ENCODE data around the gene PCED1A. TPM values are rescaled to one million over a fixed set of nuclear protein-coding genes. Genes with fewer than 3 reads are reported as not detected.

PCED1A gene
- total RNA-seq, 5 donors from 2014 or later (not counting 1 experiment from before 2014, with no cell fraction given): 65.1 to 111 (median 95.2) TPM

- Mint-ChIP-seq H3K36me3 (peaks cover 7% of the 10 kb centered on the region), H3K27ac (no peak overlapping the region), H3K4me3 (no peak overlapping the region), H3K9me3 (no peaks in the 10 kb centered on the region), H3K27me3 (no peaks in the 10 kb centered on the region), H3K4me1 (peaks cover 30 to 32% (median 32%) of the 10 kb centered on the region in 3 donors)
- ChIA-PET POLR2A (no interaction called here), CTCF (no interaction called here)
- Histone ChIP-seq H3K4me1 (ENCODE audit: control insufficient read depth in 1 of 2, extremely low read depth in 1 of 2, insufficient read depth in 2 of 2, low read length in 2 of 2) (peaks cover 2 to 13% of the 10 kb centered on the region in 2 experiments), H3K27ac (ENCODE audit: low read length) (no peak overlapping the region), H3K4me3 (ENCODE audit: control insufficient read depth in 1 of 2, extremely low read depth in 1 of 2, low read length in 1 of 2) (no peak overlapping the region), H3K27me3 (replicated peaks in 1 of 2; ENCODE audit: control insufficient read depth in 2 of 2, extremely low read depth in 1 of 2, insufficient read depth in 2 of 2, low read length in 1 of 2) (no peaks in the 10 kb centered on the region), H3K9me3 (no peaks in the 10 kb centered on the region), H3K36me3 (ENCODE audit: control insufficient read depth in 2 of 2, extremely low read depth in 1 of 2, insufficient read depth in 1 of 2, low read length in 1 of 2) (peaks cover 3 to 5% of the 10 kb centered on the region in 2 donors)
- DNase-seq (no peak), ATAC-seq (replicated peaks in 1 of 4) (no peak)
- WGBS (ENCODE audit: insufficient coverage): no CpG with 5 or more reads among the region's 2 CpGs
These were observed 5.2 kb upstream of the PCED1A start for GRCh38 chr20:2845607-2846006.

GRCh38 chr20:2840967-2841531 lies 594 bp upstream of the PCED1A start:
- 6% methylated on average over 31 of the region's 33 CpGs for WGBS (ENCODE audit: insufficient coverage)
- Histone ChIP-seq H3K9me3 (no peaks in the 10 kb centered on the region), H3K4me3 (ENCODE audit: control insufficient read depth in 1 of 2, extremely low read depth in 1 of 2, low read length in 1 of 2) (peak overlapping the region; percentile 63 to 93), H3K27ac (ENCODE audit: low read length) (no peak overlapping the region), H3K4me1 (ENCODE audit: control insufficient read depth in 1 of 2, extremely low read depth in 1 of 2, insufficient read depth in 2 of 2, low read length in 2 of 2) (peaks cover 2 to 35% of the 10 kb centered on the region in 2 experiments), H3K27me3 (replicated peaks in 1 of 2; ENCODE audit: control insufficient read depth in 2 of 2, extremely low read depth in 1 of 2, insufficient read depth in 2 of 2, low read length in 1 of 2) (no peaks in the 10 kb centered on the region), H3K36me3 (ENCODE audit: control insufficient read depth in 2 of 2, extremely low read depth in 1 of 2, insufficient read depth in 1 of 2, low read length in 1 of 2) (peaks cover 0 to 14% of the 10 kb centered on the region in 2 donors)
- Mint-ChIP-seq H3K4me3 (peak overlapping the region; percentile 85 to 89 (median 86)), H3K36me3 (peaks cover 8% of the 10 kb centered on the region), H3K27ac (peak overlapping the region; percentile 36 to 83), H3K9me3 (no peaks in the 10 kb centered on the region), H3K27me3 (no peaks in the 10 kb centered on the region), H3K4me1 (peaks cover 33 to 45% (median 39%) of the 10 kb centered on the region in 3 donors)
- ChIA-PET POLR2A (no interaction called here), CTCF (interaction anchor here in 1 of 2 donors (0.7 kb wide), 1 partner anchor 25 kb away, joined by 3 read pairs; no protein-coding TSS in a partner anchor)
- ATAC-seq (replicated peaks in 1 of 4): peak; percentile 11 to 31 (median 25)
- DNase-seq: peak in 9 of 35 experiments; percentile 7 to 47 (median 17)

DNA sequence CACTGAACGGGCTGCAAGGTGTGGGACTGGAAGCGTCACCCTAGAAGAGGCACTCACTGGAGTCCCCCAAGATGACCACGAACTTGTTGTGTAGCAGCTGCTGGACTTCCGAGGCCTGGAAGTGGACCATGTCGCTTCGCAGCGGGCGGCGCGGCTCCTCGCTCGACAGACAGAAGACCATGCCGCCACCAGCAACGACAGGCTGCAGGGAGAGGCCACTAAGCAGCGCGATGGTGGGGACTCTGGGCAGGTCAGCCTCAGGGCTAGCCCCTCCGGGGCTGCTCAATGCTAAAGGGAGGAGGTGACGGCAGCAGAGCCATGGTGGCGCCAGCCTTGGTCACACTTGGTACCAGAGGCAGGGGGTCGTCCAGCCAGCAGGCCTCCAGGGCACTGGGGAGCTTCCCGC lies 720 bp downstream of the PCED1A start:
- peak overlapping the region; percentile 70 to 89 (median 78) for H3K4me3 Mint-ChIP-seq
- H3K27ac Mint-ChIP-seq: peak overlapping the region; percentile 70 to 76

DNA sequence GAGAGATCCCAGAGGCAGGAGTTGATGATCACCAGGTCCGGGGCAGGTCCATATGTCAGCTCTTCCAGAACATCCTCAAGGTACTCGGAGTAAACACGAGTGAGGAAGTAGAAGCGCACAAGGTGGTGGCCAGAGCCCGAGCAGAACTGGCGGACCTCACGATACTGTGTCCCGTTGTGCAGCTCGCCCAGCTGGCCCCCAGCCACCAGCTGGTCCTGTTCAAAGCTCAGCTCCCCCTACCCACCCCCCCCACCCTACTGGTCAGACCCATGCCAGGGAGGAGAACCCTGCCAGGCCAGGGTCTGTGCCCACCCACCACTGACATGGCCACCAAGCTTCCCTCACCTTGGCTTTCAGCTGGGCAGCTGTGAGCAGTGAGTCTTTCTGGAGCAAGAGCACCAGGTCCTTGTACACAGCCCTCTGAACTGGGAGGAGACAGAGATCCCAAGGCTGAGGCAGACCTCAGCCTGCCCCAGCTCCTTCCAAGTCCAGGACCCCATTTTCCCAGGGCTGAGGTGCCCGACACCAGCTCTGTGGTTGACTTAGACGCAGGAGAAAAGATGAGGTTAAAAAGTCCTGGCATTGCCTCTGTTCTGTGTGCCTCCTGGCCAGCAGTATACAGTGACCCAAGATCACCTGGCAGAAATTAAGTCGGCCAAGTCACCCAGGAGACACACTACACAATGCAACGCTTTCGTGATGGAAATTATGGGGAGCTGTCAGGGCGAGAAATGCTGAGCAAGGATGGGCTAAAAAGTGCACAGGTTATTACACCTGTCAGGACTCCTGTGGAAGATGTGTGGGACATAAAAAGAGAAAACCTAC lies 1.4 kb downstream of the PCED1A start:
- Mint-ChIP-seq H3K27me3 (no peaks in the 10 kb centered on the region), H3K36me3 (peaks cover 15% of the 10 kb centered on the region), H3K27ac (peak overlapping the region; percentile 70 to 76), H3K4me3 (peak overlapping the region; percentile 70 to 89 (median 78)), H3K9me3 (no peaks in the 10 kb centered on the region), H3K4me1 (peaks cover 20 to 32% (median 27%) of the 10 kb centered on the region in 3 donors)
- H3K9me3 ChIP-seq: no peaks in the 10 kb centered on the region
- H3K27me3 ChIP-seq (replicated peaks in 1 of 2; ENCODE audit: control insufficient read depth in 2 of 2, extremely low read depth in 1 of 2, insufficient read depth in 2 of 2, low read length in 1 of 2): no peaks in the 10 kb centered on the region
- no peak for DNase-seq
- H3K4me3 ChIP-seq (ENCODE audit: control insufficient read depth in 1 of 2, extremely low read depth in 1 of 2, low read length in 1 of 2): no peak overlapping the region
- POLR2A ChIA-PET: interaction anchor here in 1 of 2 donors (0.6 kb wide), 1 partner anchor 131 kb away, joined by 3 read pairs; no protein-coding TSS in a partner anchor
- peaks cover 2 to 35% of the 10 kb centered on the region in 2 experiments for H3K4me1 ChIP-seq (ENCODE audit: control insufficient read depth in 1 of 2, extremely low read depth in 1 of 2, insufficient read depth in 2 of 2, low read length in 2 of 2)
- no peak for ATAC-seq (replicated peaks in 1 of 4)
- peaks cover 0 to 12% of the 10 kb centered on the region in 2 donors for H3K36me3 ChIP-seq (ENCODE audit: control insufficient read depth in 2 of 2, extremely low read depth in 1 of 2, insufficient read depth in 1 of 2, low read length in 1 of 2)
- H3K27ac ChIP-seq (ENCODE audit: low read length): no peak overlapping the region
- WGBS (ENCODE audit: insufficient coverage): 100% methylated on average over 10 of the region's 15 CpGs
- CTCF ChIA-PET: no interaction called here

More for the DNA sequence above, 720 bp downstream of the PCED1A start:
- Histone ChIP-seq H3K27me3 (replicated peaks in 1 of 2; ENCODE audit: control insufficient read depth in 2 of 2, extremely low read depth in 1 of 2, insufficient read depth in 2 of 2, low read length in 1 of 2) (no peaks in the 10 kb centered on the region), H3K9me3 (no peaks in the 10 kb centered on the region), H3K36me3 (ENCODE audit: control insufficient read depth in 2 of 2, extremely low read depth in 1 of 2, insufficient read depth in 1 of 2, low read length in 1 of 2) (peaks cover 0 to 12% of the 10 kb centered on the region in 2 donors), H3K4me1 (ENCODE audit: control insufficient read depth in 1 of 2, extremely low read depth in 1 of 2, insufficient read depth in 2 of 2, low read length in 2 of 2) (peaks cover 2 to 35% of the 10 kb centered on the region in 2 experiments), H3K4me3 (ENCODE audit: control insufficient read depth in 1 of 2, extremely low read depth in 1 of 2, low read length in 1 of 2) (peak overlapping the region; percentile 63 to 93), H3K27ac (ENCODE audit: low read length) (no peak overlapping the region)
- WGBS (ENCODE audit: insufficient coverage): 88% methylated on average over 20 of the region's 21 CpGs
- ChIA-PET CTCF (no interaction called here), POLR2A (interaction anchor here in 1 of 2 donors (0.6 kb wide), 1 partner anchor 230 kb away, joined by 6 read pairs; no protein-coding TSS in a partner anchor)
- no peak for DNase-seq
- Mint-ChIP-seq H3K27me3 (no peaks in the 10 kb centered on the region), H3K9me3 (no peaks in the 10 kb centered on the region), H3K4me1 (peaks cover 27 to 37% (median 33%) of the 10 kb centered on the region in 3 donors), H3K36me3 (peaks cover 14% of the 10 kb centered on the region)
- no peak for ATAC-seq (replicated peaks in 1 of 4)

DNA sequence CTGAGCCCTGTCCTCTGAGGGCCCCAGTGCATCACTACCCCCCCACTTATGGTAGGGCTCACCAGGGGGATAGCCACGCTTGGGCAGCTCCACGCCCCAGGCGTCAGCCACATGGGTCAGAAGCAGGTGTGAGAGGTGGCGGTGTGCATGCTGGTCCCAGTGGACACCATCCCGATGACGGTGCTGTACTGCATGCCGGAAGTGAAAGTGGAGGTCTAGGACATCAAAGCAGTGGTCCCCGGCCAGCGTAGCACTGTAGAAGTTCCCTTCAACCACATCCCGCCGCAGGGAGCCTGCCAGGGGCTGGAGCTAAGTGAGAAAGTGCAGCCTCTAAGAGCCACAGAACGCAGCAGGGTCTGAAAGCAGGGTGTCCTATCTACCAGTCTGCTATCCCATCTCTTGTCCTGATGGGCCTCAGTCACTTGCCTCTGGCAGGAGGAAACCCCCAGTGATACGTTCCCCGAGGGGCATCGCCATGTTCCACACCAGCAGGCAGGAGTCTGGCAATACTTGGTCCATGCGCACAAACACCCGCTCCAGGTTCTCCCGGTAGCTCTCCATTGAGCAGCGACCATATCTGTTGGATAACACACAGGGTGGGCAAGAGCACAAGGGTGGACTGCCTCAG lies 2.2 kb downstream of the PCED1A start:
- Histone ChIP-seq H3K36me3 (ENCODE audit: control insufficient read depth in 2 of 2, extremely low read depth in 1 of 2, insufficient read depth in 1 of 2, low read length in 1 of 2) (peaks cover 0 to 12% of the 10 kb centered on the region in 2 donors), H3K9me3 (no peaks in the 10 kb centered on the region), H3K4me3 (ENCODE audit: control insufficient read depth in 1 of 2, extremely low read depth in 1 of 2, low read length in 1 of 2) (no peak overlapping the region), H3K27ac (ENCODE audit: low read length) (no peak overlapping the region), H3K27me3 (replicated peaks in 1 of 2; ENCODE audit: control insufficient read depth in 2 of 2, extremely low read depth in 1 of 2, insufficient read depth in 2 of 2, low read length in 1 of 2) (no peaks in the 10 kb centered on the region), H3K4me1 (ENCODE audit: control insufficient read depth in 1 of 2, extremely low read depth in 1 of 2, insufficient read depth in 2 of 2, low read length in 2 of 2) (peaks cover 2 to 35% of the 10 kb centered on the region in 2 experiments)
- no peak for DNase-seq
- Mint-ChIP-seq H3K36me3 (peaks cover 15% of the 10 kb centered on the region), H3K27ac (peak overlapping the region in 1 of 2 donors; percentile 39), H3K4me1 (peaks cover 14 to 27% (median 20%) of the 10 kb centered on the region in 3 donors), H3K4me3 (peak overlapping the region; percentile 9 to 89 (median 54)), H3K9me3 (no peaks in the 10 kb centered on the region), H3K27me3 (no peaks in the 10 kb centered on the region)
- 96% methylated on average over 14 of the region's 19 CpGs for WGBS (ENCODE audit: insufficient coverage)
- no peak for ATAC-seq (replicated peaks in 1 of 4)
- POLR2A ChIA-PET: interaction anchor here (0.6 to 0.7 kb wide), 2 partner anchors 132 to 207 kb away, joined by 3 read pairs; partner anchors contain the start of gene MRPS26 (in 1 of the 2)
- CTCF ChIA-PET: no interaction called here

Data from T-cell (primary cell).